Left ventricle myocardium inferior (tissue), 1 donor: ENCODE measurements around the gene FBLN2. TPM values are rescaled to one million over a fixed set of nuclear protein-coding genes. Genes with fewer than 3 reads are reported as not detected.

Source experiments
- DNase-seq: peaks from one replicate; pipeline ENCODE4 v3.0.0-alpha.2; 2020
- H3K27ac ChIP-seq: fragments of 200-600 bp; replicated peaks from 2 replicates; pipeline ENCODE4 v1.8.0; 2021
- H3K27me3 ChIP-seq: fragments of 200-600 bp; 2 replicates; pipeline ENCODE4 v1.8.0; 2021; ENCODE audit warnings: low read depth
- H3K36me3 ChIP-seq: fragments of 200-600 bp; 2 replicates; pipeline ENCODE4 v1.8.0; 2021
- H3K4me1 ChIP-seq: fragments of 200-600 bp; 2 replicates; pipeline ENCODE4 v1.8.0; 2021
- H3K4me3 ChIP-seq: fragments of 200-600 bp; 2 replicates; pipeline ENCODE4 v1.8.0; 2021; ENCODE audit warnings: mild to moderate bottlenecking, moderate library complexity
- H3K9me3 ChIP-seq: fragments of 200-600 bp; replicated peaks from 2 replicates; pipeline ENCODE4 v1.8.0; 2021
- CTCF ChIP-seq: fragments of 200-600 bp; IDR thresholded peaks from 2 replicates; pipeline ENCODE4 v1.8.0; 2021; ENCODE audit warnings: antibody characterized with exemption, mild to moderate bottlenecking, borderline replicate concordance
- intact Hi-C: fragments of 100-400 bp; cut with micrococcal nuclease; formaldehyde crosslinking; loops from one replicate; pipeline ENCODE4 v1.11.0; 2022
- total RNA-seq: library from RNA; stranded (reverse); fragmentation: NEBNext Ultra II Directional; extraction: Animal tissue kit (Norgen Biotek cat#: 25700); gene quantifications from one replicate; pipeline ENCODE4 v1.2.1, GENCODE V29; 2021
- donor health status: DM: no; HTN: yes; CAD: no; lungs with severe emphysema.

Gene FBLN2
- total RNA-seq, 1 donor from 2014 or later = 56.7 TPM

- Histone ChIP-seq H3K4me3 (no peak overlapping the region), H3K9me3 (no peaks in the 10 kb centered on the region), H3K36me3 (peaks cover 3% of the 10 kb centered on the region), H3K27ac (no peak overlapping the region), H3K27me3 (no peaks in the 10 kb centered on the region), H3K4me1 (peaks cover 50% of the 10 kb centered on the region)
- intact Hi-C loops = no loop called here
- DNase-seq = no peak
- TF ChIP-seq CTCF = no peak
These were observed 19.0 kb downstream of the FBLN2 start for GRCh38 chr3:13567684-13568514.

GRCh38 chr3:13568515-13569028, 19.6 kb downstream of the FBLN2 start:
- H3K9me3 ChIP-seq = no peaks in the 10 kb centered on the region
- H3K4me3 ChIP-seq = no peak overlapping the region
- no peak for TF ChIP-seq CTCF
- no peaks in the 10 kb centered on the region for H3K27me3 ChIP-seq
- DNase-seq = no peak
- peaks cover 3% of the 10 kb centered on the region for H3K36me3 ChIP-seq
- intact Hi-C loops = no loop called here
- peaks cover 44% of the 10 kb centered on the region for H3K4me1 ChIP-seq
- H3K27ac ChIP-seq = no peak overlapping the region

- no peaks in the 10 kb centered on the region for H3K27me3 ChIP-seq
- H3K36me3 ChIP-seq = peaks cover 3% of the 10 kb centered on the region
- intact Hi-C loops = no loop called here
- H3K27ac ChIP-seq = no peak overlapping the region
- TF ChIP-seq CTCF = no peak
- DNase-seq = no peak
- no peaks in the 10 kb centered on the region for H3K9me3 ChIP-seq
- H3K4me1 ChIP-seq = peaks cover 42% of the 10 kb centered on the region
- H3K4me3 ChIP-seq = no peak overlapping the region
These were observed 20.3 kb downstream of the FBLN2 start for GRCh38 chr3:13569201-13569600.

- TF ChIP-seq CTCF = no peak
- Histone ChIP-seq H3K4me1 (peaks cover 43% of the 10 kb centered on the region), H3K27ac (no peak overlapping the region), H3K27me3 (no peaks in the 10 kb centered on the region), H3K4me3 (no peak overlapping the region), H3K9me3 (no peaks in the 10 kb centered on the region), H3K36me3 (peaks cover 3% of the 10 kb centered on the region)
- intact Hi-C loops = no loop called here
- no peak for DNase-seq
These were observed 20.9 kb downstream of the FBLN2 start for GRCh38 chr3:13569641-13570390.

- Histone ChIP-seq H3K27ac (no peak overlapping the region), H3K4me3 (no peak overlapping the region), H3K27me3 (no peaks in the 10 kb centered on the region), H3K9me3 (no peaks in the 10 kb centered on the region), H3K36me3 (peaks cover 3% of the 10 kb centered on the region), H3K4me1 (peaks cover 43% of the 10 kb centered on the region)
- no peak for TF ChIP-seq CTCF
- DNase-seq = no peak
- intact Hi-C loops = no loop called here
These were observed 21.7 kb downstream of the FBLN2 start for GRCh38 chr3:13570391-13571194.
